ENCODE measurements around the gene TRIM31. TPM values are rescaled to one million over a fixed set of nuclear protein-coding genes. Genes with fewer than 3 reads are reported as not detected.

The TRIM31 gene, protein sequence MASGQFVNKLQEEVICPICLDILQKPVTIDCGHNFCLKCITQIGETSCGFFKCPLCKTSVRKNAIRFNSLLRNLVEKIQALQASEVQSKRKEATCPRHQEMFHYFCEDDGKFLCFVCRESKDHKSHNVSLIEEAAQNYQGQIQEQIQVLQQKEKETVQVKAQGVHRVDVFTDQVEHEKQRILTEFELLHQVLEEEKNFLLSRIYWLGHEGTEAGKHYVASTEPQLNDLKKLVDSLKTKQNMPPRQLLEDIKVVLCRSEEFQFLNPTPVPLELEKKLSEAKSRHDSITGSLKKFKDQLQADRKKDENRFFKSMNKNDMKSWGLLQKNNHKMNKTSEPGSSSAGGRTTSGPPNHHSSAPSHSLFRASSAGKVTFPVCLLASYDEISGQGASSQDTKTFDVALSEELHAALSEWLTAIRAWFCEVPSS
- total RNA-seq (ENCODE audit: low replicate concordance), result 1.8 and 3.8 TPM in 2 replicates
- long read RNA-seq, transcript TRIM31-210 (9 exons, 2,043 nt), result major isoform, 12 of 22 reads
- long read RNA-seq, partial matches to known transcripts, result 1 of 22 reads
- long read RNA-seq, other reads (novel, unspliced or antisense), result 9 of 22 reads

DNA sequence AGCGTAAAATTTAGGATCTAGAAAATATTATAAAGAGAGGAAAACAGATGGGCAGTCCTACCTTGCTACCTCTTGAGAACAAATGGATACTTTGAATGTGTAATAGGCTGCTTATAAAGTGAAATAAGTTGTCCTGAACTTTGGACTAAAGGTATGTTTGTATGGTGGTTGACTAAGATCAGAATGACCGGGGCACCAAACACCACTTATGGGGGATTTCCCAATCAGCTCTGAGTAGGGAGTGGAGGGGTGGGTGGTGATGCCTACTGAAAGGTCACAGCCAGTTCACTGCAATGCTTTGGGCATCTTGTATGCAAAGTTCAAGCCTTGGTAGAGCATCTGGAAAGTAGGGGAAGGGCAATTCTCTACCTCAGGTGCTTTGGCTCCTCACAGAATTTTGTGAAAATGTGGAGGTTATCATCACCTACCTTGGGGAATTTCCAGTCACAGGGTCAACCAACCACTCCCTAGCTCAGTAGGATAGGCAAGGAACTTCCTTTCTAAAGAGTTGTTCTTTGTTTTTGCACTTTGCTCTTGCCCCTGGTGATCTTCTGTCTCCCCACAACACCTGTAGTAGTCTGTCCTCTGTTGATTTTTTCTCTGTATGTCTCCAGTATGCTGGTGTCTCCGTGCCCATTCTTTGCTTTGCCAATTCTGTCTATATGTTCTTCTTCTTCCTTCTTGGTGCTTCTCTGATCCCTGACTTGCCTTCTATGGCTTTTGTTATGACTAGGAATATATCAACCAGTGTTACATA is at the start of gene TRIM31:
TSS of gene TRIM31 (minus strand) at position 88 of the 757 bp plus-strand sequence. CDS start 285 bp downstream, outside the sequence.
- H3K9me3 Mint-ChIP-seq, result no peaks in the 10 kb centered on the region
- DNase-seq (ENCODE audit: extremely low spot score, unreplicated experiment), result no peak
- no peaks in the 10 kb centered on the region for H3K36me3 Mint-ChIP-seq
- H3K4me3 Mint-ChIP-seq, result no peak within 1 kb of the TSS
- peaks cover 68% of the 10 kb centered on the region for H3K27me3 Mint-ChIP-seq
- no peak within 1 kb of the TSS for H3K27ac Mint-ChIP-seq
- TF ChIP-seq, protein P1, sequence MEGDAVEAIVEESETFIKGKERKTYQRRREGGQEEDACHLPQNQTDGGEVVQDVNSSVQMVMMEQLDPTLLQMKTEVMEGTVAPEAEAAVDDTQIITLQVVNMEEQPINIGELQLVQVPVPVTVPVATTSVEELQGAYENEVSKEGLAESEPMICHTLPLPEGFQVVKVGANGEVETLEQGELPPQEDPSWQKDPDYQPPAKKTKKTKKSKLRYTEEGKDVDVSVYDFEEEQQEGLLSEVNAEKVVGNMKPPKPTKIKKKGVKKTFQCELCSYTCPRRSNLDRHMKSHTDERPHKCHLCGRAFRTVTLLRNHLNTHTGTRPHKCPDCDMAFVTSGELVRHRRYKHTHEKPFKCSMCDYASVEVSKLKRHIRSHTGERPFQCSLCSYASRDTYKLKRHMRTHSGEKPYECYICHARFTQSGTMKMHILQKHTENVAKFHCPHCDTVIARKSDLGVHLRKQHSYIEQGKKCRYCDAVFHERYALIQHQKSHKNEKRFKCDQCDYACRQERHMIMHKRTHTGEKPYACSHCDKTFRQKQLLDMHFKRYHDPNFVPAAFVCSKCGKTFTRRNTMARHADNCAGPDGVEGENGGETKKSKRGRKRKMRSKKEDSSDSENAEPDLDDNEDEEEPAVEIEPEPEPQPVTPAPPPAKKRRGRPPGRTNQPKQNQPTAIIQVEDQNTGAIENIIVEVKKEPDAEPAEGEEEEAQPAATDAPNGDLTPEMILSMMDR (conservative IDR thresholded peaks at IDR 0.05), result no peak
- H3K4me1 Mint-ChIP-seq (ENCODE audit: unreplicated experiment), result no peaks in the 10 kb centered on the region

DNA sequence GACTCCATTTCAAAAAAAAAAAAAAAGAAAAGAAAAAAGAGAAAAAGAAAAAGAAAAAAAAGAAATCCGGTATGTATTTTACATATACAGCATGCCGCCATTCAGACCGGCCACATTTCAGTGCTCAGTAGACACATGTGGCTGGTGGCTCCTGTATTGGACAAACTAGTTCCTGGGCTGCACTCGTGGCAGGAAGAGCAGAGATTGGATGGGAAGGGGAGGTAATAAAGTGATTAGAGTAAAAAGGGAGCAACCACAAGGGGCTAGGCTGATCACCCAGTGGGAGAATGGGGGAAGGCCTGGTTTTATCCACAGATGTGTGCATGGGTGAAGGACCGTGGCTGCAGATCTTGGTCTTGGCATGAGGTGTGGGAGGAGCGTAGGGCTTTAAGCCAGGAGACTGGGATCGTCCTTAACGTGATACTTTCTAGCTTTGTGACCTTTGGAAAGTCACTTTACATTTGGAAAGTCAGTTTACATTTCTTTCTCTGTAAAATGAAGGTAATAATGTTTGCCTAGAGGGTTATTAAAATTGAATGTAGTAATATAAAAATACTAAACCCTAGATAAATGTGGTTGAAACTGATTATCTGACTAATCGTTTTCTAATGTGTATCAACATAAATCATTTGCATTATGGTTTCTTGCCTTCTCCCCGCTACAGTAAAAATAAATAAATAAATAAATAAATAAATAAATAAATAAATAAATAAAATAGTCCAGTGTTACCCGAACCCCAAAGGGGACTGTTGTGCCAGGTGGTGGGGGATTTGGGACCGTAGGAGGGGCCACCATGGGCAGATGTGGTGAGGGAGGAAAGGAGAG is 49.6 kb upstream of the TRIM31 start:
- TF ChIP-seq, protein P1 (conservative IDR thresholded peaks at IDR 0.05), result no peak
- H3K27me3 Mint-ChIP-seq, result peaks cover 68% of the 10 kb centered on the region
- H3K4me3 Mint-ChIP-seq, result no peak overlapping the region
- no peaks in the 10 kb centered on the region for H3K9me3 Mint-ChIP-seq
- H3K27ac Mint-ChIP-seq, result no peak overlapping the region
- no peaks in the 10 kb centered on the region for H3K36me3 Mint-ChIP-seq
- DNase-seq (ENCODE audit: extremely low spot score, unreplicated experiment), result no peak
- H3K4me1 Mint-ChIP-seq (ENCODE audit: unreplicated experiment), result no peaks in the 10 kb centered on the region

DNA sequence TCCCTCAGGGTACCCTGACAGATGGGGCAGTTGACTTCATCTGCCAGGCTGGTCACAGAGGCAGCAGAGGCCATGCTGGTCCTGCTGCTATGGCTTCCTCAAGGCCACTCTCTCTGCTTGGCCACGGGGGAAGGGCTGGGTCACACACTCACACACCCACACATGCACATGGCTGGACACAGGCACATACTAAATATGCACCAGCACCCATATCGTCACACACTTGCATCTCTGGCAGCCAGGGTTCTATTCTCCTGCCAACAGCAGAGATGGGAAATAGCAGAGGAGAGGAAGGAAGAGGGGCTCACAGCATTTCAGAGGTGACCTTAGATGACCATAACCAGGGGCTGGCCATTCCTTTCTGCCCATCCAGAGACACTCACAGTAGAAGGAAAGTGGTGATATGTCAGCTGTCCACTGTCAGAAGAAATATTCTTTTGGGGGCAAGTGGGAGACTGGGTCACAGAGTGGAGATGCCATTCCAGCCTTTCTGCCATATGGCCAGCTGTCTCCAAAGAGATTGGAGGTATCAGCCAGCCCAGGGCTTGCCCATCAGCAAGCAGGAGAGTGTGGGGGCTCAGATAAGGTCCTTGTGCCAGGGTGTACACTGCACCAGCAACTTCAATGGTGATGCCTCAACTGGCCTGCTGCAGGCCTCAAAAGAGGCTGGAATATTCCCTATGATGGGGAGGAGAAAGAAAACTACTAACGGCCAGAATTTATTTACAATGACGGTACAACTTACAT is 48.1 kb upstream of the TRIM31 start, which contains the start of gene TRIM10:
TSS of gene TRIM10 (minus strand) at position 427 of the 747 bp plus-strand sequence. CDS start at position 74, 353 bp downstream.
- peaks cover 62% of the 10 kb centered on the region for H3K27me3 Mint-ChIP-seq
- DNase-seq (ENCODE audit: extremely low spot score, unreplicated experiment), result no peak
- H3K36me3 Mint-ChIP-seq, result no peaks in the 10 kb centered on the region
- H3K4me1 Mint-ChIP-seq (ENCODE audit: unreplicated experiment), result peaks cover 5% of the 10 kb centered on the region
- no peaks in the 10 kb centered on the region for H3K9me3 Mint-ChIP-seq
- TF ChIP-seq, protein P1 (conservative IDR thresholded peaks at IDR 0.05), result no peak
- no peak within 1 kb of the TSS for H3K4me3 Mint-ChIP-seq
- no peak within 1 kb of the TSS for H3K27ac Mint-ChIP-seq

DNA sequence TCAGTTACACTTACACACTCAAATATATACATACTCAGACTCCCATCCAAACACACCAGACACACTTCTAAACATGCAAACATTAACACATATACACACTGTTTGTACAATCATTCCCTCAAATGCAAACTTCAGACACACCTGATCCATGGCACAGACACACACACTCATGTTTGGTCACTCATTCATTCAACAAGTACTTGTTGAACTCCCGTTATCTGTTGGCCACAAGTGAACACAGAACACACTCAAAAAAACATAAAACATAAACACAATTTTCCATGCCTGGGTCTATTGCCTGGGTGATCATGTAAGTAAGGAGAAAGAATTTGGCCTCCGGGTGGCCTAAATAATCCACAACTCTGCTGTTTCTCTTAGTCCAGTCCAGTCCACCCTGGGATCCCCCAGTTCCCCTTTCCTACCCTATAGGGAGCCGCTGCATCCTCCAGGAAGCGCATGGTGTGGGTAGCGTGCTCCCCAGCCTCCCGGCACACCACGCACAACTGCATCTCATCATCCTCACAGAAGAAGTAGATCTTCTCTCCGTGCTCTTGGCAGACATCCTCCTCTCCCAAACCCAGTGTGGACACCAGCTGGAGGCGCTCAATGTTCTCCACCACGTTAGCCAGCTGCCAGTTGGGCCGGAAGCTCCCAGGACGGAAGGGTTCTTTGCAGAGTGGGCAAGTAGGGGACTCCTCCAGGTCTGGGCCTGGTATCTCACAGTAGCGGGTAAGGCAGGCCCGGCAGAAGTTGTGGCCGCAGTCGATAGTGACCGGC is 47.3 kb upstream of the TRIM31 start:
- TF ChIP-seq, protein P1 (conservative IDR thresholded peaks at IDR 0.05), result no peak
- Mint-ChIP-seq H3K9me3 (no peaks in the 10 kb centered on the region), H3K4me3 (no peak overlapping the region), H3K27me3 (peaks cover 62% of the 10 kb centered on the region), H3K36me3 (no peaks in the 10 kb centered on the region), H3K4me1 (ENCODE audit: unreplicated experiment) (peaks cover 8% of the 10 kb centered on the region), H3K27ac (no peak overlapping the region)
- no peak for DNase-seq (ENCODE audit: extremely low spot score, unreplicated experiment)

All from type B pancreatic cell (in vitro differentiated cells).